B cell (primary cell): ENCODE data around the gene CACTIN.

ENCODE experiments used
- CTCF ChIP-seq: fragments of 200-600 bp; IDR thresholded peaks from one replicate; pipeline ENCODE4 v1.8.0; 2022; ENCODE audit warnings: antibody characterized with exemption, mild to moderate bottlenecking
- EZH2 ChIP-seq: IDR thresholded peaks from 2 replicates; pipeline ENCODE4 v1.6.1; 2012; ENCODE audit warnings: borderline replicate concordance, low read depth, mild to moderate bottlenecking, moderate library complexity, low read length; ENCODE audit not compliant: insufficient read depth, poor library complexity, severe bottlenecking

GRCh38 chr19:3673506-3674439 is 47.2 kb upstream of the CACTIN start:
- TF ChIP-seq CTCF = no peak
- no peak for TF ChIP-seq EZH2
